MM.1S (cell line): ENCODE results near the gene TMPRSS9.

ENCODE experiments used
- CTCF ChIP-seq: fragments of 300-600 bp; sonication (generic); IDR thresholded peaks from 2 replicates; pipeline ENCODE4 v1.5.1; 2016; ENCODE audit warnings: antibody characterized with exemption, low read length, mixed read lengths
- EZH2 ChIP-seq: fragments of 300-600 bp; sonication (generic); optimal IDR thresholded peaks from 2 replicates; pipeline ENCODE3; 2017; ENCODE audit warnings: low read depth, mild to moderate bottlenecking, antibody characterized with exemption, low read length, mixed read lengths
- EZH2phosphoT487 ChIP-seq: fragments of 300-600 bp; sonication (generic); IDR thresholded peaks from 2 replicates; pipeline ENCODE4 v1.6.1; 2018; ENCODE audit warnings: antibody characterized with exemption, low read length

DNA sequence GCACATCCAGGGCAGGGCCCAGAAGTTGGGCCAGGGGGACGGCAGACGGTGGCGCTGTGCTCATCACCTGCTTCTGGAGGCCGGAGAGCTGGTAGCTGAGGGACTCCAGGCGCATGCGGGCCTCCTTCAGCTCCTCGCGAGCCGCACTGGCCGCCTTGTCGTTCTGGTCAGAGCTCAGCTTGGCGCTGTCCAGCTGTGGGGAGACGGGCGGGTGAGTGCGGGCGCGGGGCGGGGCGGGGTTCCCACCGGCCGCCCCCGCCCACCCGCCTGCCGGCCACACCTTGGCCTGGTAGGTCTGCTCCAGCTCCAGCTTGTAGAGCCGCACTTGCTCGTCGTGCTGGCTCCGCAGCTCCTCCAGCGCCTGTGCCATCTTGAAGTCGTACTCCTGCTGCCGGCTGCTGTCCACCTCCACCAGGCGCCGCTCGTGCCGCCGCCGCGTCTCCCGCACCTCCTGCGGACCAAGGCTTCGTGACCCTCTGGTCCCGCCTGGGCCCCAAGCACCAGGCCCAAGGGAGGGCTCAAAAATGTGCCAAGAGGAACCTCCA, 74.7 kb downstream of the TMPRSS9 start:
- TF ChIP-seq CTCF: no peak
- no peak for TF ChIP-seq EZH2
- TF ChIP-seq EZH2phosphoT487: no peak
